Esophagus muscularis mucosa (tissue), 4 donors: ENCODE measurements around the gene BCL11B.

Experiments
- CTCF ChIP-seq, 3 experiments: fragments of 200-600 bp in 2 of 3; fragments of 450-650 bp in 1 of 3; sonication (generic) in 2 of 3; IDR thresholded peaks; one replicate each; pipeline ENCODE4 v1.5.1; 2017 to 2019; ENCODE audit warnings: antibody characterized with exemption in 3 of 3, mild to moderate bottlenecking in 2 of 3, moderate library complexity in 1 of 3
- EP300 ChIP-seq: sonication (generic); formaldehyde crosslinking; IDR thresholded peaks from one replicate; pipeline ENCODE4 v1.6.1; 2017; ENCODE audit warnings: antibody characterized with exemption
- POLR2A ChIP-seq: fragments of 450-650 bp; IDR thresholded peaks from one replicate; pipeline ENCODE4 v1.6.1; 2017; ENCODE audit warnings: antibody characterized with exemption, moderate library complexity, mild to moderate bottlenecking, low read depth
- POLR2AphosphoS5 ChIP-seq, 2 donors: sonication (generic); formaldehyde crosslinking; IDR thresholded peaks; one replicate each; pipeline ENCODE4 v1.6.1; 2017; ENCODE audit warnings: antibody characterized with exemption in 2 of 2

- TF ChIP-seq POLR2A, result no peak
- TF ChIP-seq CTCF (IDR thresholded peaks at IDR 0.05), result no peak
- no peak for TF ChIP-seq EP300
- TF ChIP-seq POLR2AphosphoS5 (IDR thresholded peaks at IDR 0.05), result no peak
Observed at GRCh38 chr14:99171396-99171795, 100.6 kb downstream of the BCL11B start.
